GM19467 (cell line): Measurements from ENCODE around the gene MYH14.

Source experiments
- ATAC-seq: cut with Tn5 transposase; IDR thresholded peaks from one replicate; pipeline ENCODE4 v1.9.1; 2021; ENCODE audit warnings: mild to moderate bottlenecking, moderate library complexity; ENCODE audit not compliant: unreplicated experiment

MYH14 gene

GRCh38 chr19:50192463-50193211 lies 10.8 kb upstream of the MYH14 start:
- ATAC-seq = no peak

DNA sequence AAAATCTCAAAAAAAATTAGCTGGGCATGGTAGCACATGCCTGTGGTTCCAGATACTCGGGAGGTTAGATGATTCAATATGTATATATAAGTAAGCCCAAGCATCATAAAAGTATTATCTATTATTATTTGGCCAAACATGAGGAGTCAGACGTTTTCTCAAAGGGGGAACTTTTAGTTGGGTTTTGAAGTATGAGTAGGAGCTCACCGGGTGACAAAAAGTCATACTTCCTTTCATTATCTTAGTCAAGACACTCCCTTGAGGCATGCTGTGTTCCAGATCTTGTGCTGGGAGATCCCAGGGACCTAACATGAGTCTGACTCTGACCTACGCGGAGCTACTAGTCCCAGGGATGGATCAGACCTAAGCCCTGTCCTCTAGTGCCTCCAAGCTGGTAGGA lies 8.2 kb upstream of the MYH14 start:
- ATAC-seq = no peak

DNA sequence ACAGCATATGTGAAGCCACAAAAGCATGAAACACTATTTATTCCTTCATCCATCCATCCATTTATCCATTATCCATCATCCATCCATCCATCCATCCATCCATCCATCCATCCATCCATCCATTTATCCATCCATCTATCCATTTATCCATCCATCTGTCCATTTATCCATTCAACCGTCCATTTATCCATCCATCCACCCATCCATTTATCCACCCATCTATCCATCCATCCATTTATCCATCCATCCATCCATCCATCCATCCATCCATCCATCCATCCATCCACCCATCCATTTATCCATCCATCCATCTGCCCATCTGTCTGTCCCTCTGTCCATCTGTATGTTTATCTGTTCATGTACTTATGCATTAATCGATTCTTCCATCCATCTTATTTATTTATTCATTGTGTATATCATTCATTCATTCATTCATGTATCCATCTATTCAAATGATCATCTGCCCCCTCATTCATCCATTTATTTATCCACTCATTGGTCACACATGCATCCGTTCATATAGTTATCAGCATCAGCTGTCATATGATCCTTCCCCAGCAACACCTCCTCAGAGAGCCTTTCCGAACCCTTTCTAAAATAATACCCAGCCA lies 7.0 kb upstream of the MYH14 start:
- no peak for ATAC-seq

- no peak for ATAC-seq
Measured at GRCh38 chr19:50197348-50197747, 6.1 kb upstream of the MYH14 start.

DNA sequence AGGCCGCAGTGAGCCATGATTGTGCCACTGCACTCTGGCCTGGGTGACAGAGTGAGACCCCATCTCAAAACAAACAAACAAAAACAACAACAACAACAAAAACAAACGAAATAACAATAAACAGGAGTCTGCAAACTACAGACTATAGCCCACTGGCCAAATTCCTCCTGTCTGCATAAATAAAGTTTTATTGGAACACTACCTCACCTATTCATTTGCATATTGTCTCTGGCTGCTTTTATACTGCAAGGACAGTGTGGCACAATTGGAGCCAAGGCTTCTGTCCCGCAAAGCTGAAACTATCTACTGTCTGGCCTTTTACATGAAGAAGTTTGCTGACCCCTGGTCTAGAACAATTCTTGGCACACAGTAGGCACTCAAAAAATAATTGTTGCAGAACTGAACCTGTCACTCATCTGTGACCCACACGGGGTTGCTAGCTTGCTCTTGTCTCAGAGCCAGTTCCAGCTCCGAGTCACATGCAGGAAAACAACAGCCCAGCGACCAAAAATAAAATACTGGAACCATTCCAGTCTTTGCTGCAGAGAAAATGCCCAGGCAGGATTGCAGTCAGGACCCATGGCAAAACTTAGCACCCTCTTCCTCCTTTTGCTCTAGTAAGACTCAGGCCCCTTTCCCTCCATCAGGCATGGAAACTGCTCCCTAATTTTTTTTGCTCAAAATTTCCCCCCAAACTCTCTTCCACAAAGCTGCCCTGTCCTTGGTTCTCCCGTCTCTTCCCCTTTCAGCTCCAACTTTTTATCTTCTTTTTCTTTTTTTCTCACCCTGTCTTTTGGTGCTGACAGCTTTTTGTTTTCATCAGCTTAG lies 4.8 kb upstream of the MYH14 start:
- no peak for ATAC-seq

DNA sequence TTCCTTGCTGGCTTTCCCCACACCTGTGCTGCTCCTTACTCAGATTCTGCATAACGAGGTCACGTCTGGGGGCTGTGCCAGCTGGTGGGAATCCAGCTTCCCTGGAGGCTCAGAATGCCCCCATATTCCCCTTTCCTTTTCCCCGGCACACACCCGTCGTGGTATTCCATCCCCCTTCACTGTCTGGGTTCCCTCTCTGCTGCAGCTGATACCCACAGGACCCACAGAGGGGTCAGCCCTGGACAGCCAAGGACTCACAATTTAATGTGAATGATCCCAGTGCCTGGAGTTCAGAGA lies 4.2 kb upstream of the MYH14 start:
- ATAC-seq = no peak

DNA sequence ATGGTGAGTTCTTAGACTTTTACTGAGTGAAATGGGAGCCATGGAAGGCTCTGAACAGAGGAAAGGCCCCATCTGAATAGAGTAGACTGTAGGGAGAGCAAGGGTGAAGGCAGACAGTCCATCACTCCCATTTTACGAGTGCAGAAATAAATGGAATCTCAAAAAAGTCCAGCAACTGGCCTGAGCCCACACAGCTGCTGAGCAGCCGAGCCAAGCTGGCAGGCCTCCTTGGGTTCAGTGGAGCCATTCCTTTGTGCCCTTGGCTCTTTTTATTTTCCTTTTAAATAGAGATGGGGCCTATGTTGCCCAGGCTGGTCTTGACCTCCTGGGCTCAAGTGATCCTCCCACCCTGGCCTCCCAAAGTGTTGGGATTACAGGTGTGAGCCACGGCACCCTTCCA lies 1.0 kb upstream of the MYH14 start:
- ATAC-seq = no peak

DNA sequence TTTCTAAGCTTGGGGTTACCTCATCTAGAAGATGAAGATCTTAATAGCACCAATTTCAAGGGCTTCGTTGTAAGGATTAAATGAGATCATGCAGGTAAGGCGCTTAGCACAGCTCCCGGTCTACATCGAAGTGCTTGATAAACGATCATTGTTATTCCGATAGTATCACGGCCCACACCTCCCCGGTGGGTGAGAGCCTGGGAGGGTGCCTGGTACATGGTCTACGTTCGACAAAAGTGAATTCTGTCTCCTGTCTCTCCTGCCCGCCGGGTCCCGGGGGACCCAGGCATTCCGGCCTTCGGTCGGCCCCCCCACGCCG lies 501 bp upstream of the MYH14 start:
- ATAC-seq = no peak

GRCh38 chr19:50204081-50204428 lies 633 bp downstream of the MYH14 start:
- ATAC-seq = no peak

DNA sequence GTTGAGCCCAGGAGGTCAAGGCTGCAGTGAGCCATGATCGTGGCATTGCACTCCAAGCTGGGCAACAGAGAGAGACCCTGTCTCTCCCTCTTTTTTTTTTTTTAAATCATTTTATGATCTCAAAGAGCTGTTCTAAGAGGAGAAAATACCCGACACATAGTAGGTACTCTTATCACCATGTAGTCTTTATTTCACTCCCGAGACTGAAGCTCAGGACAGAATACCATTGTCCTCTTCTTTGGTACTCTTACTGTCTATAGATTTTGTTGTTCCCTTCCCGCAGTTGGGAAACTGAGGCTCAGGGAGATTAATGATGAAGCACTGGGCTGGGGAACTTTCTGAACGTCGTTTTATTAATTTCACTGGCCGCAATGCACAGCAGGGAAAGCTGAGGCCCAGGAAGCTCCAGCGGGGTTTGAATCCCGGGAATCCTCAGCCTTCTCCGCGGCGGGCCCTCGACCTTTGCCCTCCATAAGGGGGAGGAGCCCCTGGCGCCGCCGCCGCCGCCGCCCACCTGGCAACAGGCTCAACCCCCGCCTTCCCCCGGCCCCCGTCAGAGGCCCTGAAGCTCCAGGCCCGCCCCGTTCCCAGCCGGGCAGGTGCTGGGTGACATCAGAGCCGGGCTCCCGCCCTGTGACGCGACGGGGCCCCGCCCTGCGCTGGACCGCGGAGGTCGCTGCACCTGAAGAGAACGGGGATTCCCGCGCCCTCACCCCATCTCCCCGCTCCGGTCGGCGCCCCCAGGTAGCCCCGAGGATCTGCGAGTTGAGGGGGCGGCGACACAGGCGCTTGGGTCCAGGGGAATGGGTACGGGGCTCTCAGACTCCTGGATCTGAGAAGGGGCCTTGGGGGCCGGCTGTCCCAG lies 1.6 kb downstream of the MYH14 start:
- ATAC-seq = no peak

DNA sequence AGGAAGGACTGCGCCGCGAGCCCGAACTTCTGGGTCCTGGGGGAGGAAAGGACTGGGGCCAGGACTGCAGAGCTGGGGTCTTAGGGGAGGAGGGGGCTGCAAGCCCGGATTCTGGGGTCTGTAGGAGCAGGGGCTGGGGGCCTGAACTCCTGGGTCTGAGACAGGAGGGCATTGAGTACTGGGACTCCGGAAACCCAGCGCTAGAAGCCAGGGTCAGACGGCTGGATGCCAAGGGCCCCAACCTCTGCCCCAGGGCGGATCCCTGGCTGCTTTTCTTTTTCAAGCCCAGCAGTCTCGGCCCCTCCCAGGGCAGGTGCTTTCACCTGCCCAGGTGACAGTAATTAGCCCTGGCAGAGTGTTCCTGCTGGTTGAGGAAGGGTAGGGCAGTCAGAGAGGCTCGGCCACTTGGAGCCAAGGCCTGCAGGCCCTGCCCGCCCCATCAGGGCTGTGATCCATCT lies 2.3 kb downstream of the MYH14 start:
- no peak for ATAC-seq

DNA sequence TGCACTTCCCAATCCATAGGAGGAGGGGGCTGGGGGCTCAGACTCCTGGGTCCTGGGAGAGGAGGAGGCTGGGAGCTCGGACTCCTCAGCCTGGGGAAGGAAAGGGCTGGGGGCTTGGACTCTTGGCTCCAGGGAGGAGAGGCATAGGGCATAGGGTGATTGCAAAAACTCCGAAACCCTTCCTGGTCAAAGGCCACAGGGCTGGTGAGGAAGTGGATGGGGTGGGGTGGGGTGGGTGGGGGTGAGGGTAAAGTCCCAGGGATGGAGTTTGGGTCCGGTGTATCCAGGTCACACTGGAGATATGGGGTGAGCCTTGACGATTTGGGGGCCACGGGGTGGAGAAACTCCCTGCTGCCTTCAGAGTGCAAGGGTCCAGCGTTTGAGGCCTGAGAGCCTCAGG lies 2.8 kb downstream of the MYH14 start:
- ATAC-seq = no peak

- ATAC-seq = no peak
Measured at GRCh38 chr19:50207730-50208129, 4.3 kb downstream of the MYH14 start.

- no peak for ATAC-seq
Measured at GRCh38 chr19:50209131-50209530, 5.7 kb downstream of the MYH14 start.

DNA sequence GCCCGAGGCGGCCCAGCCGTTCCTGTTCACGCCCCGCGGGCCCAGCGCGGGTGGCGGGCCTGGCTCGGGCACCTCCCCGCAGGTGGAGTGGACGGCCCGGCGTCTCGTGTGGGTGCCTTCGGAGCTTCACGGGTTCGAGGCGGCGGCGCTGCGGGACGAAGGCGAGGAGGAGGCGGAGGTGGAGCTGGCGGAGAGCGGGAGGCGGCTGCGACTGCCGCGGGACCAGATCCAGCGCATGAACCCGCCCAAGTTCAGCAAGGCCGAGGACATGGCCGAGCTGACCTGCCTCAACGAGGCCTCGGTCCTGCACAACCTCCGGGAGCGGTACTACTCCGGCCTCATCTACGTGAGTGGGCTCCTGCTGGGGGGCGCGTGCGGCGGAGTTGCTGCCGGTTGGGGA lies 7.0 kb downstream of the MYH14 start:
- ATAC-seq = no peak

- no peak for ATAC-seq
Measured at GRCh38 chr19:50213925-50214324, 10.5 kb downstream of the MYH14 start.

DNA sequence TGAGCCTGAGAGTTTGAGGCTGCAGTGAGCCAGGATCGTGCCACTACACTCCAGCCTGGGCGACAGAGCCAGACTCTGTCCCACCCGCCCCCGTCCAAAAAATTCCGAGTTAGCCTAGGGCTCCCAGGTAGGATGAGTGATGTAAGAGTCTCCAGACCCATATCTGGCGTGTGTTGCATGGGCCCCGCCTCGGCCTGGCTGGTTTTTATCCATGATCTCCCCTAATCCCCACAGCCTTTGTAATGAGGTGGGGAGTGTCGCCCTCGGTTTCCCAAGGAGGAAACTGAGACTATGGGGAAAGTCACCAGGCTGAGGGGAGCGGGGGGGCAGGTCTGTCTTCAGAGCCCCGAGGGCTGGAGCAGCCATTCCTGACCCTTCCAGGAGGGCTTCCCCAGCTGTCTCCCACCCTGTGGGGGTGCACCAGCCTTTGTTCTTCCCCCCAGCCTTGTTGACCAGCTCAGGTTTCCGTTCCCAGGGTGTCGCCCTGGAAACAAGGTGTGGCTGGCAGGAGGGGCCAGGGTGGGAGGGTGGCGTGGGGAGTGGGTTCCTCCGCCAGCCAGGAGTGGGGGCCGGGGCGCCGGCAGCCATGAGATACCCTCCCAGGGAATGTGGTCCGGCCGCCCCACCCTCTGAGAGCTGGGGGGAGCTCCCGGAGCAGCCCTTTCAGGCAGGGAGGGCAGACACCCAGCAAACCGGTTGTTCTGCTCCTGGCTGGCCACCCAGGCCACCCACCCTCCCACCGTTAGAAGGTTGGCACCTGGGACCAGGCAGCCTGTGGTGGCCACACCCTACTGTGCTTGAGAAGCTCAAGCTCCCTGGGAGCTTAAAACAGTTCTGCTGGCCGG lies 11.5 kb downstream of the MYH14 start:
- ATAC-seq = no peak

GRCh38 chr19:50215820-50216219 lies 12.4 kb downstream of the MYH14 start:
- no peak for ATAC-seq

DNA sequence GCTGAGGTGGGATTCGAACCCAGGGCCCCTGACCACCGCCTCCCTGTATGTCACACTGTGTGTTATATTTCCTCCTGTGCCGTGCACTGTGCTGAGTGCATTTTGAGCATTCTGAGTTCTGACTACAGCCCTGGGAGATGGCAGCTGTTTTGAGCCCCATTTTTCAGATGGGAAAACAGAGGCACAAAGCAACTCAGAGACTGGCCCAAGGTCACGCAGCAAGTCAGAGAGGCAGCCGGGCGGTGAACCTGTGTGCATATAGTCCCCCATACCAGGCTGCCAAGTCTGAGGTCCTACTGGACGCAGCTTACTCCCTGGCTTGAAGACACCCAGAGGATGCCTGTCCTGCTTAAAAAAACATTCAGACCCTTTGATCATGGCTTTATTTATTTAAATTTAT lies 17.7 kb downstream of the MYH14 start:
- ATAC-seq = no peak

GRCh38 chr19:50222691-50223438 lies 19.4 kb downstream of the MYH14 start:
- no peak for ATAC-seq
